T-cell (primary cell): Measurements from ENCODE around the gene QPCT. TPM values are rescaled to one million over a fixed set of nuclear protein-coding genes. Genes with fewer than 3 reads are reported as not detected.

Experiments used
- ATAC-seq, 4 experiments: fragments of 200-7000 bp in 3 of 4; fragments of 150-1000 bp in 1 of 4; cut with Tn5 transposase; replicated peaks in 1 of 4; 1 replicate in 3 of 4; 2 replicates in 1 of 4; pipeline ENCODE4 v1.10.0; 2021; ENCODE audit warnings: moderate library complexity in 3 of 4, mild to moderate bottlenecking in 2 of 4, moderate number of reproducible peaks in 1 of 4
- CTCF ChIA-PET, 2 donors: fragments of 300-600 bp; sonication (Branson Sonifier 250); formaldehyde crosslinking; loops; one replicate each; lab custom pipeline; 2022; ENCODE audit warnings: antibody characterized with exemption in 2 of 2; lab: Charles Lee
- POLR2A ChIA-PET, 2 donors: fragments of 300-600 bp; sonication (Branson Sonifier 250); formaldehyde crosslinking; loops; one replicate each; lab custom pipeline; 2022; ENCODE audit warnings: antibody characterized with exemption in 2 of 2; lab: Charles Lee
- DNase-seq, 35 experiments: peaks; one replicate each; pipeline versions ENCODE4 v3.0.0 to v3.0.0-alpha.2; 2013 to 2023
- H3K27ac ChIP-seq: one replicate; pipeline ENCODE4 v1.5.1; 2013; ENCODE audit warnings: low read length
- H3K27me3 ChIP-seq, 2 experiments: replicated peaks in 1 of 2; 1 replicate in 1 of 2; 2 replicates in 1 of 2; pipeline versions ENCODE4 v1.6.1 to v1.7.0; 2013; ENCODE audit warnings: low read length in 1 of 2, mixed read lengths in 1 of 2; ENCODE audit not compliant: control insufficient read depth in 2 of 2, insufficient read depth in 2 of 2; ENCODE audit errors: extremely low read depth in 1 of 2
- H3K36me3 ChIP-seq, 2 donors: 1 replicate in 1 of 2; 2 replicates in 1 of 2; pipeline versions ENCODE4 v1.6.1 to v1.7.0; 2013; ENCODE audit warnings: low read length in 1 of 2; ENCODE audit not compliant: control insufficient read depth in 2 of 2, insufficient read depth in 1 of 2; ENCODE audit errors: extremely low read depth in 1 of 2
- H3K4me1 ChIP-seq, 2 experiments: 1 replicate in 1 of 2; 2 replicates in 1 of 2; pipeline versions ENCODE4 v1.6.1 to v1.7.0; 2013; ENCODE audit warnings: low read length in 2 of 2, mixed read lengths in 1 of 2; ENCODE audit not compliant: insufficient read depth in 2 of 2, control insufficient read depth in 1 of 2; ENCODE audit errors: extremely low read depth in 1 of 2
- H3K4me3 ChIP-seq, 2 donors: 1 replicate in 1 of 2; 2 replicates in 1 of 2; pipeline versions ENCODE4 v1.5.1 to v1.7.0; 2013; ENCODE audit warnings: mild to moderate bottlenecking in 2 of 2, low read length in 1 of 2, moderate library complexity in 1 of 2; ENCODE audit not compliant: control insufficient read depth in 1 of 2; ENCODE audit errors: extremely low read depth in 1 of 2
- H3K9me3 ChIP-seq: 2 replicates; pipeline ENCODE4 v1.7.0; 2013
- H3K27ac Mint-ChIP-seq, 2 donors: one replicate each; pipeline ENCODE4 v1.8.0; 2020 to 2021; ENCODE audit warnings: mild to moderate bottlenecking in 2 of 2, mixed read lengths in 2 of 2
- H3K27me3 Mint-ChIP-seq, 2 donors: one replicate each; pipeline ENCODE4 v1.8.0; 2021 to 2022; ENCODE audit warnings: mixed read lengths in 2 of 2
- H3K36me3 Mint-ChIP-seq: one replicate; pipeline ENCODE4 v1.8.0; 2021; ENCODE audit warnings: mixed read lengths
- H3K4me1 Mint-ChIP-seq, 3 donors: one replicate each; pipeline ENCODE4 v1.8.0; 2020 to 2022; ENCODE audit warnings: mixed read lengths in 3 of 3, mild to moderate bottlenecking in 1 of 3
- H3K4me3 Mint-ChIP-seq, 3 donors: one replicate each; pipeline ENCODE4 v1.8.0; 2020 to 2022; ENCODE audit warnings: mild to moderate bottlenecking in 3 of 3, mixed read lengths in 3 of 3, moderate library complexity in 3 of 3
- H3K9me3 Mint-ChIP-seq, 3 donors: one replicate each; pipeline ENCODE4 v1.8.0; 2020 to 2022; ENCODE audit warnings: mixed read lengths in 3 of 3
- WGBS: methylation state at CpG from one replicate; pipeline ENCODE4 v1.1.5; 2013; ENCODE audit warnings: missing lambda C conversion rate; ENCODE audit not compliant: insufficient coverage; 5-methylcytosine and 5-hydroxymethylcytosine counted together
- total RNA-seq, 35 experiments: library from RNA in 6 of 35; stranded (reverse) in 6 of 35; fragments of 120-200 nt in 1 of 35; gene quantifications; one replicate each; pipeline versions ENCODE4 v1.2.1 to v1.2.4 and lab custom pipeline; 2013 to 2026

The QPCT gene
- total RNA-seq, 5 donors from 2014 or later (not counting 1 experiment from before 2014, with no cell fraction given) = 1.1 to 3.1 (median 1.5) TPM; not detected in 2

- Mint-ChIP-seq H3K36me3 (no peaks in the 10 kb centered on the region), H3K27ac (peak overlapping the region in 1 of 2 donors; percentile 1), H3K9me3 (no peaks in the 10 kb centered on the region), H3K27me3 (no peaks in the 10 kb centered on the region), H3K4me1 (peaks cover 0 to 4% (median 1%) of the 10 kb centered on the region in 3 donors), H3K4me3 (no peak overlapping the region)
- no peak for DNase-seq
- POLR2A ChIA-PET = no interaction called here
- H3K9me3 ChIP-seq = no peaks in the 10 kb centered on the region
- H3K36me3 ChIP-seq = no peaks in the 10 kb centered on the region
- CTCF ChIA-PET = interaction anchor here (1.0 to 2.9 kb wide), 4 partner anchors 11 to 486 kb away, joined by 3 to 15 read pairs (median 4); no protein-coding TSS in a partner anchor
- peaks cover 19 to 22% of the 10 kb centered on the region in 2 experiments for H3K4me1 ChIP-seq
- H3K27me3 ChIP-seq = no peaks in the 10 kb centered on the region
- H3K27ac ChIP-seq = peak overlapping the region; percentile 71
- no peak overlapping the region for H3K4me3 ChIP-seq
- no peak for ATAC-seq
- WGBS = 93% methylated on average over 3 of the region's 8 CpGs
Measured at GRCh38 chr2:37391711-37392110, 47.3 kb downstream of the QPCT start.

GRCh38 chr2:37392428-37392827, 48.0 kb downstream of the QPCT start:
- no peaks in the 10 kb centered on the region for H3K9me3 Mint-ChIP-seq
- ChIA-PET CTCF (no interaction called here), POLR2A (no interaction called here)
- no peaks in the 10 kb centered on the region for H3K36me3 Mint-ChIP-seq
- H3K27ac Mint-ChIP-seq = peak overlapping the region in 1 of 2 donors; percentile 9
- H3K27me3 Mint-ChIP-seq = no peaks in the 10 kb centered on the region
- DNase-seq = no peak
- no peak overlapping the region for H3K27ac ChIP-seq
- H3K4me1 ChIP-seq = peaks cover 19 to 22% of the 10 kb centered on the region in 2 experiments
- no peaks in the 10 kb centered on the region for H3K9me3 ChIP-seq
- H3K36me3 ChIP-seq = no peaks in the 10 kb centered on the region
- 86% methylated on average over 1 of the region's 2 CpGs for WGBS
- H3K4me1 Mint-ChIP-seq = peaks cover 0 to 4% (median 1%) of the 10 kb centered on the region in 3 donors
- H3K4me3 Mint-ChIP-seq = no peak overlapping the region
- ATAC-seq = no peak
- no peaks in the 10 kb centered on the region for H3K27me3 ChIP-seq
- no peak overlapping the region for H3K4me3 ChIP-seq

GRCh38 chr2:37394263-37394662, 49.8 kb downstream of the QPCT start:
- no peaks in the 10 kb centered on the region for H3K9me3 Mint-ChIP-seq
- Histone ChIP-seq H3K36me3 (no peaks in the 10 kb centered on the region), H3K4me3 (no peak overlapping the region), H3K4me1 (peaks cover 16 to 19% of the 10 kb centered on the region in 2 experiments), H3K27me3 (no peaks in the 10 kb centered on the region), H3K27ac (no peak overlapping the region), H3K9me3 (no peaks in the 10 kb centered on the region)
- H3K4me3 Mint-ChIP-seq = no peak overlapping the region
- H3K27ac Mint-ChIP-seq = no peak overlapping the region
- ATAC-seq (no peak), DNase-seq (no peak)
- H3K36me3 Mint-ChIP-seq = no peaks in the 10 kb centered on the region
- POLR2A ChIA-PET = no interaction called here
- peaks cover 0 to 4% (median 1%) of the 10 kb centered on the region in 3 donors for H3K4me1 Mint-ChIP-seq
- CTCF ChIA-PET = interaction anchor here (1.0 to 4.7 kb wide), 2 partner anchors 27 to 483 kb away, joined by 3 to 54 read pairs; no protein-coding TSS in a partner anchor
- no CpG with 5 or more reads among the region's 1 CpG for WGBS
- H3K27me3 Mint-ChIP-seq = no peaks in the 10 kb centered on the region

GRCh38 chr2:37394796-37395555, 50.5 kb downstream of the QPCT start:
- 97% methylated on average over 5 of the region's 9 CpGs for WGBS
- H3K4me1 ChIP-seq = peaks cover 9 to 12% of the 10 kb centered on the region in 2 experiments
- H3K27ac Mint-ChIP-seq = no peak overlapping the region
- no peaks in the 10 kb centered on the region for H3K9me3 ChIP-seq
- ChIA-PET POLR2A (interaction anchor here in 1 of 2 donors (0.5 kb wide), 1 partner anchor 515 kb away, joined by 15 read pairs; no protein-coding TSS in a partner anchor), CTCF (interaction anchor here (0.6 to 4.7 kb wide), 17 partner anchors 9 to 880 kb away, joined by 3 to 56 read pairs (median 4); no protein-coding TSS in a partner anchor)
- no peak overlapping the region for H3K27ac ChIP-seq
- H3K4me3 ChIP-seq = no peak overlapping the region
- peaks cover 0 to 4% (median 1%) of the 10 kb centered on the region in 3 donors for H3K4me1 Mint-ChIP-seq
- DNase-seq (no peak), ATAC-seq (no peak)
- no peaks in the 10 kb centered on the region for H3K9me3 Mint-ChIP-seq
- H3K36me3 ChIP-seq = no peaks in the 10 kb centered on the region
- no peaks in the 10 kb centered on the region for H3K27me3 ChIP-seq
- no peaks in the 10 kb centered on the region for H3K36me3 Mint-ChIP-seq
- no peak overlapping the region for H3K4me3 Mint-ChIP-seq
- no peaks in the 10 kb centered on the region for H3K27me3 Mint-ChIP-seq

- no peaks in the 10 kb centered on the region for H3K27me3 ChIP-seq
- H3K27me3 Mint-ChIP-seq = no peaks in the 10 kb centered on the region
- no peak overlapping the region for H3K27ac ChIP-seq
- POLR2A ChIA-PET = interaction anchor here in 1 of 2 donors (0.5 to 0.6 kb wide), 2 partner anchors 56 to 147 kb away, joined by 3 to 4 read pairs; no protein-coding TSS in a partner anchor
- no CpG with 5 or more reads among the region's 1 CpG for WGBS
- no peaks in the 10 kb centered on the region for H3K9me3 Mint-ChIP-seq
- no peaks in the 10 kb centered on the region for H3K9me3 ChIP-seq
- no peaks in the 10 kb centered on the region for H3K4me1 ChIP-seq
- H3K36me3 ChIP-seq = no peaks in the 10 kb centered on the region
- no peaks in the 10 kb centered on the region for H3K36me3 Mint-ChIP-seq
- H3K4me3 Mint-ChIP-seq = no peak overlapping the region
- H3K4me1 Mint-ChIP-seq = peaks cover 0 to 4% (median 1%) of the 10 kb centered on the region in 3 donors
- no peak for ATAC-seq
- CTCF ChIA-PET = interaction anchor here (0.5 to 4.7 kb wide), 30 partner anchors 9 to 1732 kb away, joined by 3 to 56 read pairs (median 4); no protein-coding TSS in a partner anchor
- DNase-seq = no peak
- no peak overlapping the region for H3K27ac Mint-ChIP-seq
- no peak overlapping the region for H3K4me3 ChIP-seq
Measured at GRCh38 chr2:37396890-37397565, 52.6 kb downstream of the QPCT start.

- no peak for ATAC-seq
- no peak overlapping the region for H3K4me3 Mint-ChIP-seq
- H3K27me3 Mint-ChIP-seq = peaks cover 0 to under 1% of the 10 kb centered on the region in 2 donors
- CTCF ChIA-PET = interaction anchor here (0.7 to 4.7 kb wide), 5 partner anchors 10 to 478 kb away, joined by 4 to 54 read pairs (median 5); no protein-coding TSS in a partner anchor
- DNase-seq = no peak
- Histone ChIP-seq H3K9me3 (no peaks in the 10 kb centered on the region), H3K27me3 (no peaks in the 10 kb centered on the region), H3K4me1 (no peaks in the 10 kb centered on the region), H3K4me3 (no peak overlapping the region), H3K27ac (no peak overlapping the region), H3K36me3 (no peaks in the 10 kb centered on the region)
- POLR2A ChIA-PET = interaction anchor here in 1 of 2 donors (0.6 kb wide), 1 partner anchor 75 kb away, joined by 3 read pairs; no protein-coding TSS in a partner anchor
- WGBS = no CpG with 5 or more reads among the region's 1 CpG
- peaks cover 0 to 1% (median 0%) of the 10 kb centered on the region in 3 donors for H3K4me1 Mint-ChIP-seq
- H3K36me3 Mint-ChIP-seq = no peaks in the 10 kb centered on the region
- no peaks in the 10 kb centered on the region for H3K9me3 Mint-ChIP-seq
- no peak overlapping the region for H3K27ac Mint-ChIP-seq
Measured at GRCh38 chr2:37398990-37399389, 54.6 kb downstream of the QPCT start.
